Measurements from ENCODE around the gene LRRC27.
"Not testable (repeated sequence)": the region's sequence is repeated elsewhere in the genome, so short reads cannot be mapped to it uniquely, and the experiment has no call there.

LRRC27 gene

DNA sequence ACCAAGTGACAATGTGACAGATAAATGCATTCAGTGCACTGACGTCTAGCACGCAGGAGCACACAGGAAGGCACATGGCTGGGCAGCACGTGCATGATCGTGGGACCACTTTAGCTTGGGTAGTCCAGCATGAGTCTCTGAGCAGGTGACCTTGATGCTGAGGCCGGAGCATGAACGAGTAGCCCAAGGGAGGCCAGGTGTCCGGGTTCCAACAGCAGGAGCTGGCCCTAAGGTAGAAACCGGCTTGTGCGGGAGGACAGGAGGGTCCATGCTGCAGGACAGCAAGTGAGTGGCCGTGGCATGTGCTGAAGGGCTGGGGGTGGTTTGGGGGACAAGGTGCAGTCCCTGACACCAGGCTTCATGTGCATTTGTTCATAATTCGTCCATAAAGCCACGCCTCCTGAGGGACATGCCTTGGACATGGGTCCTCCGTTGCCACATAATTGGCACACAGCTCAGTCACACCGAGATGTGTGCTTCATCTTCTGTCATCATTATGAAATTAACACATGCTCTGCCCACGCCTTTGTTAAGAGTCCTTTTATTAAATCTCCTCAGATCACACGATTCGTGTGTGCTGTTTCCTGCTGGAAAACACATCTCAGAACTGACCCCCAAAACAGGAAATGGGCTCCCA lies 21.2 kb upstream of the LRRC27 start:
- ChIA-PET POLR2A (no interaction called here), CTCF (interaction anchor here (0.9 to 1.3 kb wide), 3 partner anchors 8 to 42 kb away, joined by 3 to 4 read pairs (median 3); no protein-coding TSS in a partner anchor)
- TF ChIP-seq, protein P1, sequence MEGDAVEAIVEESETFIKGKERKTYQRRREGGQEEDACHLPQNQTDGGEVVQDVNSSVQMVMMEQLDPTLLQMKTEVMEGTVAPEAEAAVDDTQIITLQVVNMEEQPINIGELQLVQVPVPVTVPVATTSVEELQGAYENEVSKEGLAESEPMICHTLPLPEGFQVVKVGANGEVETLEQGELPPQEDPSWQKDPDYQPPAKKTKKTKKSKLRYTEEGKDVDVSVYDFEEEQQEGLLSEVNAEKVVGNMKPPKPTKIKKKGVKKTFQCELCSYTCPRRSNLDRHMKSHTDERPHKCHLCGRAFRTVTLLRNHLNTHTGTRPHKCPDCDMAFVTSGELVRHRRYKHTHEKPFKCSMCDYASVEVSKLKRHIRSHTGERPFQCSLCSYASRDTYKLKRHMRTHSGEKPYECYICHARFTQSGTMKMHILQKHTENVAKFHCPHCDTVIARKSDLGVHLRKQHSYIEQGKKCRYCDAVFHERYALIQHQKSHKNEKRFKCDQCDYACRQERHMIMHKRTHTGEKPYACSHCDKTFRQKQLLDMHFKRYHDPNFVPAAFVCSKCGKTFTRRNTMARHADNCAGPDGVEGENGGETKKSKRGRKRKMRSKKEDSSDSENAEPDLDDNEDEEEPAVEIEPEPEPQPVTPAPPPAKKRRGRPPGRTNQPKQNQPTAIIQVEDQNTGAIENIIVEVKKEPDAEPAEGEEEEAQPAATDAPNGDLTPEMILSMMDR (IDR thresholded peaks at IDR 0.05; ENCODE audit: control extremely low read depth, extremely low read depth, low read depth, missing control alignments) = no peak
- no peak for DNase-seq (ENCODE audit: extremely low spot score)

GRCh38 chr10:132311338-132311939 lies 20.6 kb upstream of the LRRC27 start:
- DNase-seq (ENCODE audit: extremely low spot score) = no peak
- TF ChIP-seq, protein P1 (IDR thresholded peaks at IDR 0.05; ENCODE audit: control extremely low read depth, extremely low read depth, low read depth, missing control alignments) = no peak
- ChIA-PET CTCF (interaction anchor here (1.2 kb wide), 1 partner anchor 42 kb away, joined by 3 read pairs; no protein-coding TSS in a partner anchor), POLR2A (no interaction called here)

DNA sequence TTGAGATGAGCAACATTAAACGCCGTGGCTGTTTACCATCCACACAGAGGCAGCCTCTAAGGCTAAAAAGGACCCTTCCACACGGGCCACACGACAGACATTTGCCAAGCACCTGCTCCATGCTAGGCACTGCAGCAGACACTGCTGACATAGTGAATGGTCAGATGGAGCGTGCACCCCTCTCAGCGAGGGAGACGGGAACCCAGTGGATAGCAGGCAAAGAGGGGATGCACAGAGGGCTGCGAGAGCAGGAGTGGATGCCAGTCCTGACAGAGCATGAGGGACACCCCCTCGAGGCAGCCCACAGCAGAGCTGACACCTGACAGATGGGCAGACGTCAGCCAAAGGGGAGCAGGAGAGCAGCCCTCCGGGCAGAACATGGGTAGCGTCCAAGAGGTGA lies 18.7 kb upstream of the LRRC27 start:
- no peak for DNase-seq (ENCODE audit: extremely low spot score)
- CTCF ChIA-PET = no interaction called here
- POLR2A ChIA-PET = no interaction called here
- TF ChIP-seq, protein P1 (IDR thresholded peaks at IDR 0.05; ENCODE audit: control extremely low read depth, extremely low read depth, low read depth, missing control alignments) = no peak

DNA sequence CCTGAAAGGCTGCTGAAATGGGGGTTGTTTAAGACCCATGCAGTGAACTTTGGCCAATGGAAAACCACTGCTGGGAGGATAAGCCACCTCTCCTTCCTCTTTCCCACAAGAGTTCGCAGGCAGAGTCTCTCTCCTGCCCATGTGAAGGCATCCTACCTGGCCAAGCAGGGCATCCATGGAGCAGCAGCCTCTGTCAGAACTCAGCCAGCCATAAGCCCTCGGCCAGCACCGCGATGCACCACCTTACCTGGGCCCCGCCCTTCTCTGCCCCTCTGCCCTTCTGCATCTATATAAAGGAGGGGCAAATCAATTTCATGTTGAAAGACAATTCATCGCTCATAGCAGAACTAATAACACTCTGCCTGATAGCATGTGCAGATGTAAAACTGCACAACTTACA lies 18.1 kb upstream of the LRRC27 start:
- TF ChIP-seq, protein P1 (IDR thresholded peaks at IDR 0.05; ENCODE audit: control extremely low read depth, extremely low read depth, low read depth, missing control alignments) = no peak
- POLR2A ChIA-PET = no interaction called here
- CTCF ChIA-PET = interaction anchor here (0.7 to 1.0 kb wide), 2 partner anchors 13 to 26 kb away, joined by 3 read pairs; no protein-coding TSS in a partner anchor
- DNase-seq (ENCODE audit: extremely low spot score) = no peak

DNA sequence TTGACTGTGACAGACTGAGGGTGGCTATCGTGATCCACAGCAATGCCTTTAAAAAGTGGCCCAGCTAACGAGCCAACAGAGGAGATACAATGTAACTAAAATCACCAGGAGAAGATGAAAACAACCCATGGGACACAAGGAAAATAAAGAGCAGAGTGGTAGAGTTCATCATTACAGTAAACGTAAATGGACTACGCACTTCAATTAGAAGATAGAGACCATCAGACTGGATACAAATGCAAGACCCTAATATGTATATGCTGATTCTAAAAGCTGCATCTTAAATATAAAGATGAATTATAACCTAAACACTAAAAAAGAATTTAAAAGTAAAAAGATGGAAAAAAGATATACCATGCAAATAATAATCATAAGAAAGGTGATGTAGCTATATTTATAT lies 17.7 kb upstream of the LRRC27 start:
- no peak for DNase-seq (ENCODE audit: extremely low spot score)
- ChIA-PET POLR2A (no interaction called here), CTCF (interaction anchor here (0.7 to 1.0 kb wide), 2 partner anchors 12 to 26 kb away, joined by 3 read pairs; no protein-coding TSS in a partner anchor)
- TF ChIP-seq, protein P1 (IDR thresholded peaks at IDR 0.05; ENCODE audit: control extremely low read depth, extremely low read depth, low read depth, missing control alignments) = no peak

GRCh38 chr10:132314881-132315280 lies 17.1 kb upstream of the LRRC27 start:
- POLR2A ChIA-PET; DNase-seq (ENCODE audit: extremely low spot score): not testable (repeated sequence)
- CTCF ChIA-PET = interaction anchor here (0.7 kb wide), 1 partner anchor 25 kb away, joined by 3 read pairs; no protein-coding TSS in a partner anchor

DNA sequence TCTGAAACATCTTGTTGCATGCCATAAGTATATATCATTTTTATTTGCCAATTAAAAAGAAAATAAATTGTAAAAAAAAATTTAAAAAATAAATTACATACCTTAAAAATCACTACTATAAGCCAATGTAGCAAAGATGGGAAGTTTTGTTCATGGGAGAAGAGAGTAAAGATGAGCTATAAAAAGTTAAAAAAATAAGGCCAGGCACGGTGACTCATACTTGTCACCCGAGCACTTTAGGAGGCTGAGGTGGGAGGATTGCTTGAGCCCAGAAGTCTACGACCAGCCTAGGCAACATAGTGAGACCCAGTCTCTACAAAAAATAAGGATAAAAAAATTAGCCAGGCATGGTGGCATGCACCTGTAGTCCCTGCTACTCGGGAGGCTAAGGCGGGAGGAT lies 15.9 kb upstream of the LRRC27 start:
- TF ChIP-seq, protein P1 (IDR thresholded peaks at IDR 0.05; ENCODE audit: control extremely low read depth, extremely low read depth, low read depth, missing control alignments) = no peak
- CTCF ChIA-PET = interaction anchor here (1.3 kb wide), 1 partner anchor 35 kb away, joined by 4 read pairs; no protein-coding TSS in a partner anchor
- DNase-seq (ENCODE audit: extremely low spot score) = no peak
- POLR2A ChIA-PET = no interaction called here

DNA sequence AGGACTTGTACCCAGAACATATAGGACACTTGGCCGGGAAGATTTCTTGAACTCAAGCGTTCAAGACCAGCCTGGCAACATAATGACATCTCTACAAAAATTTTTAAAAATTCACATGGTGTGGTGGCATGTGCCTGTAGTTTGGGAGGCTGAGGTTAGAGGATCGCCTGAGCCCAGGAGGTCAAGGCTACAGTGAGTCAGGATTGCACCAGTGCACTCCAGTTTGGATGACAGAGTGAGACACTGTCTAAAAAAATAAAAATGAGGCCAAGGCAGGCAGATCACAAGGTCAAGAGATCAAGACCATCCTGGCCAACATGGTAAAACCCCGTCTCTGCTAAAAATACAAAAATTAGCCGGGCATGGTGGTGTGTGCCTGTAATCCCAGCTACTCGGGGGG lies 14.5 kb upstream of the LRRC27 start:
- CTCF ChIA-PET; DNase-seq (ENCODE audit: extremely low spot score); POLR2A ChIA-PET: not testable (repeated sequence)

All from GM10248 (cell line).